ENCODE measurements around the gene DLX2. TPM values are rescaled to one million over a fixed set of nuclear protein-coding genes. Genes with fewer than 3 reads are reported as not detected.
A peak's percentile ranks its signal among the peaks of the same experiment; 100 is the strongest.

DLX2 gene
- total RNA-seq, 6 donors from 2014 or later, result not detected

DNA sequence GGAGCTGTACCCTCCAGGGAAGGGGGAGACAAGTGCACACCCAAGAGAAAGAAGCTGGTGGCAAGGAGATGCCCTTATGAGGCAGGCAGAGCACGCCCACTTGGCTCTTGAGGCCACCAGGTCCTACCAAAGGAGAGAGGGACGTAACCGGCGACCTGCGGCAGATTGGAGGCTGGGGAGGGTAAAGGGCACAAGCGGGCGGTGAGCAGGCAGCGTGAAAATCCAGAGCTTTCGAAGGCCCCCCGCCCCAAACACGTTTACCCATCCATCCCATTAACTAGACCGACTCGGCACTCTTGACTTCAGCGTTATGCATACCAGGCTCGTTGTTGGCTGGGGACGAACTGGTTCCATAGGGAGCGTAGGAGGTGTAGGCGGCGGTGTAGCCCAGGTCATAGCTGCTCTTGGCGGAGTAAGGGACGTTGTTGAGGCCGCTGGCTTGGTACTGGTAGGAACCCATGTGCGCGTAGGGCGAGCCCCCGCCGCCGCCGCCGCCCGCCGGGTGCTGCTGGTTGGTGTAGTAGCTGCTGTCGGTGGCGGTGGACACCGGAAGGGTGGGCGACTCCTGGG, 794 bp downstream of the DLX2 start:
- no peaks in the 10 kb centered on the region for H3K36me3 ChIP-seq
- no peak overlapping the region for H3K27ac ChIP-seq
- no peak for DNase-seq
- peak overlapping the region; percentile 45 to 65 (median 56) for H3K4me3 ChIP-seq
- peak in 1 of 2 donors; percentile 1 for ATAC-seq (ENCODE audit: low FRiP score in 2 of 2)
- H3K9me3 ChIP-seq, result no peaks in the 10 kb centered on the region
- TF ChIP-seq POLR2A (IDR thresholded peaks at IDR 0.05), result no peak
- TF ChIP-seq, protein P1, sequence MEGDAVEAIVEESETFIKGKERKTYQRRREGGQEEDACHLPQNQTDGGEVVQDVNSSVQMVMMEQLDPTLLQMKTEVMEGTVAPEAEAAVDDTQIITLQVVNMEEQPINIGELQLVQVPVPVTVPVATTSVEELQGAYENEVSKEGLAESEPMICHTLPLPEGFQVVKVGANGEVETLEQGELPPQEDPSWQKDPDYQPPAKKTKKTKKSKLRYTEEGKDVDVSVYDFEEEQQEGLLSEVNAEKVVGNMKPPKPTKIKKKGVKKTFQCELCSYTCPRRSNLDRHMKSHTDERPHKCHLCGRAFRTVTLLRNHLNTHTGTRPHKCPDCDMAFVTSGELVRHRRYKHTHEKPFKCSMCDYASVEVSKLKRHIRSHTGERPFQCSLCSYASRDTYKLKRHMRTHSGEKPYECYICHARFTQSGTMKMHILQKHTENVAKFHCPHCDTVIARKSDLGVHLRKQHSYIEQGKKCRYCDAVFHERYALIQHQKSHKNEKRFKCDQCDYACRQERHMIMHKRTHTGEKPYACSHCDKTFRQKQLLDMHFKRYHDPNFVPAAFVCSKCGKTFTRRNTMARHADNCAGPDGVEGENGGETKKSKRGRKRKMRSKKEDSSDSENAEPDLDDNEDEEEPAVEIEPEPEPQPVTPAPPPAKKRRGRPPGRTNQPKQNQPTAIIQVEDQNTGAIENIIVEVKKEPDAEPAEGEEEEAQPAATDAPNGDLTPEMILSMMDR (IDR thresholded peaks at IDR 0.05), result no peak
- TF ChIP-seq POLR2AphosphoS5 (IDR thresholded peaks at IDR 0.05), result no peak
- no peak for TF ChIP-seq EP300 (IDR thresholded peaks at IDR 0.05)
- H3K27me3 ChIP-seq, result peaks cover 0 to 100% (median 73%) of the 10 kb centered on the region in 4 donors
- 3 to 10% methylated on average over 6 to 25 of the region's 36 CpGs for WGBS, 2 donors
- H3K4me1 ChIP-seq, result peaks cover 61 to 88% (median 69%) of the 10 kb centered on the region in 4 donors

DNA sequence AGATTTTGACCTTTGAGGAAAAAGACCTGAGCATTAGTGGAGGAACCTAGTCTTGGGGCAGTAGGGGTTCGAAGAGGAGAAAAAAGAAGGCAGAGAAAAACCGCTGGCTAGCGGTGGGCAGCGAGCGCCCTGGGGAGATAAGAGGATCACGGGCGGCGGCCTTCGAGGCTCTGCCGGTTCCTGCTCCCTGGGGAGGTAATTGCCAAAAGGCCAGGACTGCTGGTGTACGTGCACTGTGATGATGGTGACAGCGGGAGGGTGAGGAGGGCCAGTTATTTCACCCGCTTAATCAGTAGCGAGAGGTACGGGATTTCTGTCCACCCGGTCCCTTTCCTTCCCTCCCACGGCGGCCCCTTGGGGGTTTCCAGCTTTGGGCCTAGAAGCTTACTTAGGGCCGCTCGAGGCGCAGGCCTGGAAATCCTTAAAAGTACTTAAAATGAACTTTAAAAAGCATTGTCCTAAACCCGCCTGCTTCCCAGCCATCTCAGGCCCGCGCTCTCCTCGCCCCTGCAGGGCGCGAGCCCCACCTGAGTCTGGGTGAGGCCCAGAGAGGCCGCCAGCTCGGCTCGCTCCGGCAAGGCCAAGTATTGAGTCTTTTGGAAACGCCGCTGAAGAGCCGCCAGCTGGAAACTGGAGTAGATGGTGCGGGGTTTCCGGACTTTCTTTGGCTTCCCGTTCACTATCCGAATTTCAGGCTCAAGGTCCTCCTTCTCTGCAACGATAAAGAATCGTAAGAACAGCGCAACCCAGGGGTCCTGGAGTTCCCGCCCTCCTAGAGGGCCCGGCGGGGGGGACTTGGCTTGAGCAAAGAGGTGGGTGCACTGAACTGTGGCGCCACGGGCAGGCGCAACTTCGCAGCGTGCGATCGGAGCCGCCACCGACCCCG, 1.5 kb downstream of the DLX2 start:
- Histone ChIP-seq H3K4me1 (peaks cover 62 to 89% (median 70%) of the 10 kb centered on the region in 4 donors), H3K27me3 (peaks cover 0 to 100% (median 75%) of the 10 kb centered on the region in 4 donors), H3K36me3 (no peaks in the 10 kb centered on the region), H3K27ac (no peak overlapping the region), H3K4me3 (peak overlapping the region in 1 of 4 donors; percentile 65), H3K9me3 (no peaks in the 10 kb centered on the region)
- TF ChIP-seq POLR2A (IDR thresholded peaks at IDR 0.05) (no peak), EP300 (IDR thresholded peaks at IDR 0.05) (no peak), POLR2AphosphoS5 (IDR thresholded peaks at IDR 0.05) (no peak)
- TF ChIP-seq, protein P1 (IDR thresholded peaks at IDR 0.05), result no peak
- ATAC-seq (ENCODE audit: low FRiP score in 2 of 2), result no peak
- peak in 1 of 2 donors; percentile 68 for DNase-seq
- WGBS, 2 donors, result 9% methylated on average over 28 to 52 of the region's 54 CpGs

DNA sequence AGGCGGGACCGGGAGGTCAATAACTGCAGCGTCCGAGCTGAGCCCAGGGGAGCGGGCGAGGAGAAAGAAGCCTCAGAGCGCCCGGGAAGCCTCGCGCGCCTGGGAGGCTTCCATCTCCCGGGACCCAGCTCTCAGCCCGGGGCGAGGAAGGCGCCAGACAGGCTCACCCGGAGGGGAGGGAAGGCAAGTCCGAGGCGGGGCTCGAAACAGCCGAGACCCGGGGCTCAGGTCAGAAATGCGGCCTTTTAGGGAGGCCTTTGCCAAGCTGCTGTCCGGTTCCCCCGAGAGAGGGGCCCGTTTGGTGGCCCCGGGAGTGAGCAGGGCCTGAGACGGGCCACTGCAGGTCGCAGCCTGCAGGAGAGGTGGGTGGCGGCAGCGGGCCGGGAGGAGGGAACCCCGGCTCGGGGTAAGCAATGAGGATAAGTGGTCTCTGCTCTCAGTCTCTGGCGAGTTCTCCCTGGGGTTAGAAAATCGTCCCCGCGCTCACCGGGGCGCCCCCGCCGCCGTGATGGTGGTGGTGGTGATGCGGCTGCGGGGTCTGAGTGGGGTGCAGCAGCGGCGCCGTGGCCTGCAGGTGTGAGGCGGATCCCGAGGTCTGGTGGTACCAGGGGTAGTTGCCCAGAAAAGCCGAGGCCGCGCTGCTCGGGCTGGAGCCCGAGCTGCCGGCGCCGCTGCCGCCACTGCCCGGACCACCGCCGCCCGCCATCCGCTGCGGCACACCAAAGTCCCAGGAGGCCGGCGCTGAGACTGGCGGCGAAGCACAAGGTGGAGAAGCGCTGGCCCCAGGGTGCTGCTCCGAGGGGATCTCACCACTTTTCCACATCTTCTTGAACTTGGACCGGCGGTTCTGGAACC, 2.4 kb downstream of the DLX2 start:
- H3K27me3 ChIP-seq, result peaks cover 0 to 100% (median 70%) of the 10 kb centered on the region in 4 donors
- no peaks in the 10 kb centered on the region for H3K36me3 ChIP-seq
- DNase-seq, result peak in 1 of 2 donors; percentile 78
- H3K9me3 ChIP-seq, result no peaks in the 10 kb centered on the region
- no peak for ATAC-seq (ENCODE audit: low FRiP score in 2 of 2)
- 8 to 9% methylated on average over 21 to 54 of the region's 72 CpGs for WGBS, 2 donors
- H3K27ac ChIP-seq, result no peak overlapping the region
- TF ChIP-seq, protein P1 (IDR thresholded peaks at IDR 0.05), result no peak
- TF ChIP-seq POLR2AphosphoS5 (IDR thresholded peaks at IDR 0.05) (no peak), EP300 (IDR thresholded peaks at IDR 0.05) (no peak), POLR2A (IDR thresholded peaks at IDR 0.05) (no peak)
- no peak overlapping the region for H3K4me3 ChIP-seq
- H3K4me1 ChIP-seq, result peaks cover 69 to 89% (median 74%) of the 10 kb centered on the region in 4 donors

DNA sequence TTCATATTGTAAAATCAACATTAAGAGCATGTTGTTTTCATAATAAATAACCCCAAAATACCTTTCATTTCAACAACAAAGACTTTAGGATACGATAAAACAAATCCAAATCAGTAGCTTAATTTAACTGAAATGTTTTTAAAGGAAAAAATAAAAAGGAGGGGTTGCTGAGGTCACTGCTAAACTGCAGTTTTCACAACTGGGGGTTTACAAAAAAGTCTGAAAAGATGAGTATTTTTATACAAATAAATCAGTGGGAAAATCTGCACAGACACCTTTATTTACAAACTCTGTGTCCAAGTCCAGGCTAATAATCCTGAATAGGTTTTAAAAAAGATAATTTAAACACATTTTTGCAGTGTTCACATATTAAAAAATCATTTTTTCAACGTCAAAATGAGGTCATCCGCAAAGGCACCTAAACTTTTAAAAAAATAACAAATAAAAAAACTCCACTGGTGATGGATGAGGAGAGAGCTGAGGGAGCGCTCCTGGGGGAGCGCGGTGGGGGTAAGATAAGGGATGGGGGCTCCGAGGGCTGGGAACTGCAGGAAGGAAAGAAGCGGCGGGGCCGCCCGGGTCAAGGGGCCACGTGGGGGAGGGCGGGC, 3.1 kb downstream of the DLX2 start:
- no peak for DNase-seq
- no peak for TF ChIP-seq EP300 (IDR thresholded peaks at IDR 0.05)
- TF ChIP-seq, protein P1 (IDR thresholded peaks at IDR 0.05), result no peak
- no peak for TF ChIP-seq POLR2A (IDR thresholded peaks at IDR 0.05)
- no peak for TF ChIP-seq POLR2AphosphoS5 (IDR thresholded peaks at IDR 0.05)
- 5 to 6% methylated on average over 11 to 13 of the region's 13 CpGs for WGBS, 2 donors
- H3K36me3 ChIP-seq, result no peaks in the 10 kb centered on the region
- peaks cover 0 to 100% (median 76%) of the 10 kb centered on the region in 4 donors for H3K27me3 ChIP-seq
- peak overlapping the region in 2 of 4 donors; percentile 28 to 38 for H3K4me3 ChIP-seq
- no peak overlapping the region for H3K27ac ChIP-seq
- peaks cover 77 to 95% (median 82%) of the 10 kb centered on the region in 4 donors for H3K4me1 ChIP-seq
- no peaks in the 10 kb centered on the region for H3K9me3 ChIP-seq
- ATAC-seq (ENCODE audit: low FRiP score in 2 of 2), result no peak

Measured in upper lobe of left lung (tissue), 6 donors.